ENCODE data around the gene RAB40C.

- TF ChIP-seq CTCF (IDR thresholded peaks at IDR 0.05) (no peak), POLR2AphosphoS5 (IDR thresholded peaks at IDR 0.05) (peak in 2 of 3 donors; percentile 42 to 46)
Observed at GRCh38 chr16:642189-643049, 52.6 kb downstream of the RAB40C start.
